ENCODE results near the gene SMIM43.
A peak's percentile ranks its signal among the peaks of the same experiment; 100 is the strongest.

The SMIM43 gene

GRCh38 chr4:121724671-121725070, 40.3 kb downstream of the SMIM43 start:
- no peak for TF ChIP-seq JUND (IDR thresholded peaks at IDR 0.05; ENCODE audit: low read depth)
- DNase-seq (ENCODE audit: low read depth in 1 of 2, low spot score in 1 of 2) = peak in 1 of 2 experiments; percentile 57
- in situ Hi-C loops (cut with HindIII; ENCODE audit: low pct_unique_long_range_greater_than_20kb, low sequenced_read_pairs) = no loop called here

GRCh38 chr4:121721700-121722099, 43.3 kb downstream of the SMIM43 start:
- TF ChIP-seq JUND (IDR thresholded peaks at IDR 0.05; ENCODE audit: low read depth) = no peak
- no peak for DNase-seq (ENCODE audit: low read depth in 1 of 2, low spot score in 1 of 2)
- in situ Hi-C loops (cut with HindIII; ENCODE audit: low pct_unique_long_range_greater_than_20kb, low sequenced_read_pairs) = no loop called here

GRCh38 chr4:121720109-121720508, 44.9 kb downstream of the SMIM43 start:
- TF ChIP-seq JUND (IDR thresholded peaks at IDR 0.05; ENCODE audit: low read depth) = no peak
- in situ Hi-C loops (cut with HindIII; ENCODE audit: low pct_unique_long_range_greater_than_20kb, low sequenced_read_pairs) = no loop called here
- DNase-seq (ENCODE audit: low read depth in 1 of 2, low spot score in 1 of 2) = peak in 1 of 2 experiments; percentile 49

- no peak for TF ChIP-seq JUND (IDR thresholded peaks at IDR 0.05; ENCODE audit: low read depth)
- in situ Hi-C loops (cut with HindIII; ENCODE audit: low pct_unique_long_range_greater_than_20kb, low sequenced_read_pairs) = no loop called here
- no peak for DNase-seq (ENCODE audit: low read depth in 1 of 2, low spot score in 1 of 2)
Observed at GRCh38 chr4:121717680-121718237, 47.2 kb downstream of the SMIM43 start.

GRCh38 chr4:121714548-121714947, 50.4 kb downstream of the SMIM43 start:
- TF ChIP-seq JUND (IDR thresholded peaks at IDR 0.05; ENCODE audit: low read depth) = no peak
- in situ Hi-C loops (cut with HindIII; ENCODE audit: low pct_unique_long_range_greater_than_20kb, low sequenced_read_pairs) = no loop called here
- no peak for DNase-seq (ENCODE audit: low read depth in 1 of 2, low spot score in 1 of 2)

GRCh38 chr4:121712783-121713182, 52.2 kb downstream of the SMIM43 start:
- in situ Hi-C loops (cut with HindIII; ENCODE audit: low pct_unique_long_range_greater_than_20kb, low sequenced_read_pairs) = no loop called here
- no peak for TF ChIP-seq JUND (IDR thresholded peaks at IDR 0.05; ENCODE audit: low read depth)
- no peak for DNase-seq (ENCODE audit: low read depth in 1 of 2, low spot score in 1 of 2)

GRCh38 chr4:121712001-121712651, 52.8 kb downstream of the SMIM43 start:
- in situ Hi-C loops (cut with HindIII; ENCODE audit: low pct_unique_long_range_greater_than_20kb, low sequenced_read_pairs) = no loop called here
- no peak for TF ChIP-seq JUND (IDR thresholded peaks at IDR 0.05; ENCODE audit: low read depth)
- no peak for DNase-seq (ENCODE audit: low read depth in 1 of 2, low spot score in 1 of 2)

- in situ Hi-C loops (cut with HindIII; ENCODE audit: low pct_unique_long_range_greater_than_20kb, low sequenced_read_pairs) = no loop called here
- DNase-seq (ENCODE audit: low read depth in 1 of 2, low spot score in 1 of 2) = no peak
- TF ChIP-seq JUND (IDR thresholded peaks at IDR 0.05; ENCODE audit: low read depth) = no peak
Observed at GRCh38 chr4:121711263-121712000, 53.5 kb downstream of the SMIM43 start.

- no peak for TF ChIP-seq JUND (IDR thresholded peaks at IDR 0.05; ENCODE audit: low read depth)
- in situ Hi-C loops (cut with HindIII; ENCODE audit: low pct_unique_long_range_greater_than_20kb, low sequenced_read_pairs) = no loop called here
- DNase-seq (ENCODE audit: low read depth in 1 of 2, low spot score in 1 of 2) = no peak
Observed at GRCh38 chr4:121709766-121710405, 55.1 kb downstream of the SMIM43 start.

Measured in T47D (cell line).